Thyroid gland (tissue), 4 donors: ENCODE results near the gene RAB41. TPM values are rescaled to one million over a fixed set of nuclear protein-coding genes. Genes with fewer than 3 reads are reported as not detected.

Experiments used
- DNase-seq, 2 donors: peaks; one replicate each; pipeline ENCODE4 v3.0.0-alpha.2; 2019
- H3K27ac ChIP-seq, 3 donors: fragments of 200-600 bp; sonication (generic); 1 replicate in 2 of 3; 2 replicates in 1 of 3; pipeline ENCODE4 v1.5.1; 2016 to 2019; ENCODE audit warnings: mild to moderate bottlenecking in 1 of 3, moderate library complexity in 1 of 3
- H3K27me3 ChIP-seq: fragments of 200-600 bp; sonication (generic); one replicate; pipeline ENCODE4 v1.5.1; 2019
- H3K36me3 ChIP-seq, 2 donors: fragments of 200-600 bp; sonication (generic); one replicate each; pipeline ENCODE4 v1.5.1; 2016 to 2019
- H3K4me1 ChIP-seq, 2 donors: fragments of 200-600 bp; sonication (generic); one replicate each; pipeline ENCODE4 v1.5.1; 2017 to 2019
- H3K4me3 ChIP-seq, 3 donors: fragments of 200-600 bp; sonication (generic); replicated peaks in 1 of 3; 1 replicate in 2 of 3; 2 replicates in 1 of 3; pipeline ENCODE4 v1.5.1; 2016; ENCODE audit warnings: mild to moderate bottlenecking in 1 of 3
- H3K9me3 ChIP-seq: fragments of 200-600 bp; sonication (generic); one replicate; pipeline ENCODE4 v1.5.1; 2017
- POLR2A ChIP-seq, 2 donors: fragments of 450-650 bp; IDR thresholded peaks; one replicate each; pipeline ENCODE4 v1.6.1; 2017; ENCODE audit warnings: antibody characterized with exemption in 2 of 2, mild to moderate bottlenecking in 2 of 2, moderate library complexity in 1 of 2
- WGBS, 2 donors: methylation state at CpG; one replicate each; pipeline ENCODE4 v1.1.5; 2017; 5-methylcytosine and 5-hydroxymethylcytosine counted together
- intact Hi-C: fragments of 100-400 bp; cut with DNase I; formaldehyde crosslinking; loops from one replicate; pipeline ENCODE4 v1.15.1; 2023
- total RNA-seq, 4 donors: library from RNA; depleted of rRNA; stranded (reverse); fragments of >200 nt; gene quantifications; one replicate each; pipeline ENCODE4 v1.2.3, GENCODE V29; 2016
- TF ChIP-seq, protein P1 (sequence below), 6 experiments: fragments of 200-600 bp in 3 of 6; fragments of 450-650 bp in 3 of 6; sonication (generic) in 3 of 6; IDR thresholded peaks; one replicate each; pipeline ENCODE4 v1.5.1; 2016 to 2019; ENCODE audit warnings: antibody characterized with exemption in 6 of 6, mild to moderate bottlenecking in 2 of 6, inconsistent platforms in 1 of 6, moderate library complexity in 1 of 6

The RAB41 gene
- total RNA-seq, 4 donors from 2014 or later = not detected

DNA sequence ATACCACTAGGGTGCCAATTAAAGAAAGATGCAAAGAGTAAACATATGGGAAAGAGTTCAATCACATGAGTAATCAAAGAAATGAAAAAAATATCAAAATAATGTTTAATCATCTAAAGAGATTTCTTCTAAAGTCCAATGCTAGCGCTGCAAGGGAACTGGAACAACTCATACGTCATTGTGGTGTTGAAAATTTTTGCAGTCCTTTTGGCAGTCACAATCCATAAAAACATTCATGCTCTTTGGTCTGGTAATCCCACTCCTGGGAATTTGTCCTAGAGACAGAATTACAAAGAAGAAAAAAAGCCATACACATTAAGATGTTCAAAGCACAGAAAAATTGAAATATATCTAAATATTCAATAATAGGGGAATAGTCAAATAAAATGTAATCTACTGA, 26.5 kb upstream of the RAB41 start:
- no peaks in the 10 kb centered on the region for H3K36me3 ChIP-seq
- TF ChIP-seq, protein P1, sequence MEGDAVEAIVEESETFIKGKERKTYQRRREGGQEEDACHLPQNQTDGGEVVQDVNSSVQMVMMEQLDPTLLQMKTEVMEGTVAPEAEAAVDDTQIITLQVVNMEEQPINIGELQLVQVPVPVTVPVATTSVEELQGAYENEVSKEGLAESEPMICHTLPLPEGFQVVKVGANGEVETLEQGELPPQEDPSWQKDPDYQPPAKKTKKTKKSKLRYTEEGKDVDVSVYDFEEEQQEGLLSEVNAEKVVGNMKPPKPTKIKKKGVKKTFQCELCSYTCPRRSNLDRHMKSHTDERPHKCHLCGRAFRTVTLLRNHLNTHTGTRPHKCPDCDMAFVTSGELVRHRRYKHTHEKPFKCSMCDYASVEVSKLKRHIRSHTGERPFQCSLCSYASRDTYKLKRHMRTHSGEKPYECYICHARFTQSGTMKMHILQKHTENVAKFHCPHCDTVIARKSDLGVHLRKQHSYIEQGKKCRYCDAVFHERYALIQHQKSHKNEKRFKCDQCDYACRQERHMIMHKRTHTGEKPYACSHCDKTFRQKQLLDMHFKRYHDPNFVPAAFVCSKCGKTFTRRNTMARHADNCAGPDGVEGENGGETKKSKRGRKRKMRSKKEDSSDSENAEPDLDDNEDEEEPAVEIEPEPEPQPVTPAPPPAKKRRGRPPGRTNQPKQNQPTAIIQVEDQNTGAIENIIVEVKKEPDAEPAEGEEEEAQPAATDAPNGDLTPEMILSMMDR (IDR thresholded peaks at IDR 0.05) = no peak
- no peak for TF ChIP-seq POLR2A (IDR thresholded peaks at IDR 0.05)
- no peaks in the 10 kb centered on the region for H3K27me3 ChIP-seq
- no peaks in the 10 kb centered on the region for H3K9me3 ChIP-seq
- 78 to 89% methylated on average over 2 of the region's 2 CpGs for WGBS, 2 donors
- intact Hi-C loops = no loop called here
- H3K4me3 ChIP-seq = no peak overlapping the region
- no peaks in the 10 kb centered on the region for H3K4me1 ChIP-seq
- no peak for DNase-seq
- H3K27ac ChIP-seq = no peak overlapping the region

DNA sequence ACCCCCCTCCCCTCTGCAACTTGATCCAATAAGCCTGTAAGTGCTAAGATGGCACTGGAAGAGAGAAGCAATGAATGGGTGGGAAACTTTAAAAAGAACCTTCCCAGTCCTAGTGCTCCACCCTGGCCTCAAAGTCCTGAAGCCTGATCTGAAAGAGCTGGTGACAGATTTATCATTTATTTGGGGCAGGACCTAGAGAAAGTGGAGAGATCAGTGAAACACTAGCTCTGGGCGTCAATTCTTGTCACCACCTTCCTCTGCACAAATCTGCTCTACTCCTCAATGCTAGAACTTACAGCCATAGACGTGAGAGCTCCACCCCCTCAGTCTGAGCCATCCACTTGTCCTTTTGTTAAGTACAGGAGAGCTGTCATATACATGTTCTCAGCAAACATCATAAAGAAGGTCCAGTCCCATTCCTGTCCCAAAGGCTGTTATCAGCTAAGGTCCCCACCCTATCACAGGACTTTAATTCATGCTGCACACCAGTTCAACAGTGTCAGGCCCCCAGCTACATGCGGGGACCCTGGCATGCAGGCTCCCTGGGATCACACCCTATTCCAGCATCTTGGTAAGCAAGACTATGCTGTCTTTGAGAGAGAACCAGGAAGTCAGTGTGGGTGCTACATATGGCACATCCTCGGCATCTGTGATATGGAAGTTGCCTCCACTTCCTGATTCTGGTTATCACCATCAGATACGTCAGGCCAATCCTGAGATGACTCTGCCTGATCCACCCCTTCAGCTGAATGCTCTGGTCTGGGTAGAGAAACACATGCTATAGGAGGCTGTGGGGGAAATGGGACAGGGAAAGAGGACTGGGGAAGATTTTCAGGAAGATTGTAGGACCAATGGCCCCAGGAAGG, 24.3 kb upstream of the RAB41 start:
- Histone ChIP-seq H3K4me3 (no peak overlapping the region), H3K4me1 (no peaks in the 10 kb centered on the region), H3K9me3 (no peaks in the 10 kb centered on the region), H3K27ac (no peak overlapping the region), H3K27me3 (no peaks in the 10 kb centered on the region), H3K36me3 (no peaks in the 10 kb centered on the region)
- no peak for DNase-seq
- TF ChIP-seq POLR2A (IDR thresholded peaks at IDR 0.05) = no peak
- TF ChIP-seq, protein P1 (IDR thresholded peaks at IDR 0.05) = no peak
- 81 to 83% methylated on average over 4 of the region's 5 CpGs for WGBS, 2 donors
- intact Hi-C loops = no loop called here

DNA sequence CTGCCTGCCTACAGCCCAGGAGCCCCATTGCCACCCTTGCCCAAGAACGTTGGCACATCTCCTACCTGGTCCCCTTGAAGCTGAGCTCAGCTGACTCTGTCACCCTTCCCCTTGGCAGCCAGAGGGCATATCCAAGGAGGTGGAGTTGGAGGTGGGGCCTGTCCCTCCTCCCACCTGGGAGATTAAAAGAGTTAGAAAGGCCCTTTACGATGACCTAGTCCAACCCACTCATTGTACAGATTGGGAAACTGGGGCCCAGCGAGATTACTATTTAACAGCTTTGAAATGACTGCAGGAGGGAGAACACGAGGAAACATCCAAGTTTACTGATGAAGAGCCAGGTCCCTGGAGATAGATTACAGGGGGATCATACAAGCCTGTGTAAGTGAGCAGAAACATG, 21.9 kb upstream of the RAB41 start, which contains the start of gene P2RY4:
P2RY4 (minus strand) TSS at position 101 of the 400 bp plus-strand sequence. CDS start 580 bp downstream, outside the sequence.
- Histone ChIP-seq H3K9me3 (no peaks in the 10 kb centered on the region), H3K36me3 (no peaks in the 10 kb centered on the region), H3K4me3 (no peak within 1 kb of the TSS), H3K4me1 (no peaks in the 10 kb centered on the region), H3K27me3 (no peaks in the 10 kb centered on the region), H3K27ac (no peak within 1 kb of the TSS)
- no peak for DNase-seq
- intact Hi-C loops = no loop called here
- no peak for TF ChIP-seq POLR2A (IDR thresholded peaks at IDR 0.05)
- TF ChIP-seq, protein P1 (IDR thresholded peaks at IDR 0.05) = no peak
- WGBS, 2 donors = 82 to 86% methylated on average over 2 to 4 of the region's 4 CpGs

DNA sequence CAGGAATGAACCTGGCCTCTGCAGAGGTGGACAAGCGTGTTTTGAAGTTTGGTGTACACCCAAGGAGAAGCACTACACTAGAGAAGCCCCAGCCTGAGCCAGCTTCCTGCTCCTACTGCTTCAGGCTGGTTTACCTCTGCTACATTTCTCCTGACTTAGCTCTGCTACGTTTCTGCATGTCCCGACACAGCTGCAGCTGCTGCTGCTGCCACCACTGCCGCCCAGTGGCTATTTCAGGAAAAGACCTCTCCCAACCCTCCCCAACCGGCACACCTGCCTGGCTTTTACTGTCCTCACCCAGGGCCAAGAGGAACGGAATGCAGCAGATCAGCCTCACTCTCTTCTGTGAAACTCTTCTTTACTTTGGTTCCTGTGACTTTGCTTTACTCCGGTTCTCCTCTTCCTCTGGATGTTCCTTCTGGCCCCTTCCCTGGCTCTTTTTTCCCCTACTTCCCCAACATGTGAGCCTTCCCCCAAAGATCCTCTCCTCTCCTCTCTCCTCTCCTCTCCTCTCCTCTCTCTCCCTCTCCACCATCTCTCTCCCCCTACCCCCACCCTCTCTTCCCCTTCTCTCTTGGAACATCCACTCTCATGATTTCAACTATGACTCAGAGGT, 18.9 kb upstream of the RAB41 start:
- Histone ChIP-seq H3K9me3 (no peaks in the 10 kb centered on the region), H3K27me3 (no peaks in the 10 kb centered on the region), H3K27ac (no peak overlapping the region), H3K4me1 (no peaks in the 10 kb centered on the region), H3K4me3 (no peak overlapping the region), H3K36me3 (no peaks in the 10 kb centered on the region)
- intact Hi-C loops = no loop called here
- no peak for TF ChIP-seq POLR2A (IDR thresholded peaks at IDR 0.05)
- TF ChIP-seq, protein P1 (IDR thresholded peaks at IDR 0.05) = peak in 5 of 6 experiments; percentile 38 to 67 (median 62)
- DNase-seq = peak; percentile 59 to 77
- whole genome bisulfite sequencing, 2 donors = 2 to 5% methylated on average over 5 to 7 of the region's 7 CpGs

DNA sequence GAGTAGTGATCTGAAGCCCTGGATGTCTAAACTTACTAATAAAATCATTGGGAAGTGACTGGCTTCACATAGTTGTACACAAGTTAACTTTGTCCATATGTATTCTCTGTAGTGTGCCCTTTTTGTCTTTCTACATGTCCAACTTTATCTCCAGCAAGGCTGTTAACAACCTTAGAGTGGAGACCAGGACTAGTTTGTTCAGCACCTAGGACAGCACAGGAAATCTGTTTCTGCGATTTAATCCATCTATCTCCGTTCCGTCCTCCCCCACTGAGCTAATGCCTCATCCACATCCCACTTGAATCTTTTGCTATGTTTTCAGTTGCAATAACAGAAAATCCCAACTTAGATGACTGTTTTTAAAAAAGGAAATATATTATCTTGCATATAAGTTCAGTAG, 17.2 kb upstream of the RAB41 start:
- no peaks in the 10 kb centered on the region for H3K27me3 ChIP-seq
- TF ChIP-seq, protein P1 (IDR thresholded peaks at IDR 0.05) = no peak
- no peak for TF ChIP-seq POLR2A (IDR thresholded peaks at IDR 0.05)
- H3K27ac ChIP-seq = no peak overlapping the region
- WGBS, 2 donors = 38 to 51% methylated on average over 3 of the region's 3 CpGs
- H3K36me3 ChIP-seq = no peaks in the 10 kb centered on the region
- intact Hi-C loops = no loop called here
- H3K4me3 ChIP-seq = no peak overlapping the region
- H3K9me3 ChIP-seq = no peaks in the 10 kb centered on the region
- H3K4me1 ChIP-seq = no peaks in the 10 kb centered on the region
- DNase-seq = no peak
